ENCODE results near the gene FRYL.
"Not testable (repeated sequence)": the region's sequence is repeated elsewhere in the genome, so short reads cannot be mapped to it uniquely, and the experiment has no call there.

Gene FRYL

DNA sequence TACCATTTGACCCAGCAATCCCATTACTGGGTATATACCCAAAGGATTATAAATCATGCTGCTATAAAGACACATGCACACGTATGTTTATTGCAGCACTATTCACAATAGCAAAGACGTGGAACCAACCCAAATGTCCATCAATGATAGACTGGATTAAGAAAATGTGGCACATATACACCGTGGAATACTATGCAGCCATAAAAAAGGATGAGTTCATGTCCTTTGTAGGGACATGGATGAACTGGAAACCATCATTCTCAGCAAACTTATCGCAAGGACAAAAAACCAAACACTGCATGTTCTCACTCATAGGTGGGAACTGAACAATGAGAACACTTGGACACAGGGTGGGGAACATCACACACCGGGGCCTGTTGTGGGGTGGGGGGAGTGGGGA lies 34.9 kb downstream of the FRYL start:
- not testable (repeated sequence) for DNase-seq

DNA sequence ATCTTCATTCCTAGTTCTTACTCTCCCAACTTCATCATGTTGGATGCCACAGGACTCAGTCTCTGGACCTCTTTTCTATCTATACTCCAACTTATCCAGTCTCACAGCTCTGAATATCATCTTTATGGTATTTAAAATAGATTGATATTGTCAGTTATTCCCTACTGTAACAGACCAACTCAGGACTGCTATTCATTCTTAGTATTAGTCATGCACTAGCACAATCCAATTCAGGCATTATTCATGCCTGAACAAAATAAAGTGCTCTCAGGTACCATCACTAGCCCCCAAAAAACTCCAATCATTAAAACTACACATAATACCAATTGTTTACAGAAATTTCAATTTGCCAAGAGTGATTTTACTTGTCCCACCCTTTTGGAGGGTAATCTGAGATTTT lies 37.7 kb downstream of the FRYL start:
- DNase-seq, result no peak

DNA sequence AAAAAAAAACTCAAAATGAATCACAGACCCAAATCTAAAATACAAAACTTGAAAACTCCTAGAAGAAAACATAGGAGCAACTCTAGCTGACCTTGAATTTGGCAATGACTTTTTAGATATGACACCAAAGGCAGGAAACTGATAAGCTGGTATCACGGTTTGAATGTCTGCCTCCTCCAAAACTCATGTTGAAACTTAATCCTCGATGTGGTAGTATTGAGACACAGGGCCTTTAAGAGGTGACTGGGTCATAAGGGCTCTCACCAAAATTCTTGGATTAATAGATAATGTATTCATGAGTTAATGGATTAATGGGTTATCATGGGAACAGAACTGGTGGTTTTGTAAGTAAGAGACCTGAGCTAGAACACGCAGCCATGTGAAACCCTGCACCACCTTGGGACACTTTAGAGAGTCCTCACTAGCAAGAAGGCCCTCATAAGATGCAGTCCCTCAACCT lies 40.5 kb downstream of the FRYL start:
- no peak for DNase-seq

DNA sequence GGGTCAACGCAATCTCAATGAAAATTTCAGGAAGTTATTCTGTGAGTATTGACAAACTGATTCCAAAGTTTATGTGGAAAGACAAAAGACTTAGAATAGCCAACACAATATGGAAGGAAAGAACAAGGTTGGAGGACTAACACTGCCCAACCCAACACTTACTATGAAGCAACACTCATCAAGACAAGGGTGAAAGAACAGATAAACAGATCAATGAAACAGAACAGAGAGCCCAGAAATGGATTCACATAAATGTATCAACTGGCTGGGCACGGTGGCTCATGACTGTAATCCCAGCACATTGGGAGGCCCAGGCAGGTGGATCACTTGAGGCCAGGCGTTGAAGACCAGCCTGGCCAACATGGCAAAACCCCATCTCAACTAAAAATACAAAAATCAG lies 41.2 kb downstream of the FRYL start:
- DNase-seq, result no peak

DNA sequence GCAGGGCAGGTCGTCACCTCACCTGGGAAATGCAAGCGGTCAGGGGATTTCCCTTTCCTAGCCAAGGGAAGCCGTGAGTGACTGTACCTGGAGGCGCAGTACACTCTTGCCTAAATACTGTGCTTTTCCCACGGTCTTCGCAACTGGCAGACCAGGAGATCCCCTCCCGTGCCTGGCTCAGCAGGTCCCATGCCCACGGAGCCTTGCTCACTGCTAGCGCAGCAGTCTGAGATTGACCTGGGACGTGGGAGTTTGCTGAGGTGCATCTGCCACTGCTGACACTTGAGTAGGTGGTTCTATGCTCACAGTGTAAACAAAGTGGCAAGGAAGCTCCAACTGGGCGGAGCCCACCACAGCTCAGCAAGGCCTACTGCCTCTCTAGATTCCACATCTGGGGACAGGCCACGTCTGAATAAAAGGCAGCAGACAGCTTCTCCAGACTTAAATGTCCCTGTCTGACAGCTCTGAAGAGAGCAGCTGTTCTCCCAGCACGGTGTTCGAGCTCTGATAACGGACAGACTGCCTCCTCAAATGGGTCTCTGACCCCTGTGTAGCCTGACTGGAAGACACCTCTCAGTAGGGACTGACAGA lies 51.1 kb downstream of the FRYL start:
- not testable (repeated sequence) for DNase-seq

DNA sequence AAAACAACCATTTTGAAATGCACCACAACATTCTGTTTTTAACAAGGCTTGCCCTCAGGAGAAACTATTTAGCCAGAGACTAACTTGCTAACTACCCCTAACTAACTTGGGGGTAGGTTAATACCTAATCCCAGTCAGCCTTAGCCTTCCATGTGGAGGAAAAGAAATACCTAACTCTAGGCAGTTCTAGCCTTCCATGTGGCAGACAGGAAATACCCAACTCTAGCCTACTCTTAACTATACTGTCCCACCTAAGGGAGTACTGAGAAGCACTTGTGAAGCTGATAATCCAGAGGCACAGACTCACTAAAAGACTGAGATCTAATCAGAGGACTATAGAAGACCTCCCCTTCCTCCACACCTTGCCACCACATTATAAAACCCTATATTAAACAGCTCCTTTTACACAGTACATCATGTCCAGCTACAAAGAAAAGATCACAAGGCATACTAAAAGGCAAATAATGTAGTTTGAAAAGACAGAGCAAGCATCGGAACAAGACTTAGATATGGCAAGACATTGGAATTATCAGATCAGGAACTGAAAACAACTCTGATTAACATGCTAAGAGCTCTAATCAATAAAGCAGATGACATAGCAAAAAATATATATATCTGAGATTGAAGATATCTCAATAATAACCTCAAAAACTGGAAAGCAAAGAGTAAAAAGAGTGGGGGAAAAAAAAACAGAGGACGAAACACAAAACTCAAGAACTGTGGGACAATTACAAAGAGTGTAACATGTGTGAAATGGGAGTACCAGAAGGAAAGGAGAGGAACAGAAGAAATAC lies 52.2 kb downstream of the FRYL start:
- no peak for DNase-seq

DNA sequence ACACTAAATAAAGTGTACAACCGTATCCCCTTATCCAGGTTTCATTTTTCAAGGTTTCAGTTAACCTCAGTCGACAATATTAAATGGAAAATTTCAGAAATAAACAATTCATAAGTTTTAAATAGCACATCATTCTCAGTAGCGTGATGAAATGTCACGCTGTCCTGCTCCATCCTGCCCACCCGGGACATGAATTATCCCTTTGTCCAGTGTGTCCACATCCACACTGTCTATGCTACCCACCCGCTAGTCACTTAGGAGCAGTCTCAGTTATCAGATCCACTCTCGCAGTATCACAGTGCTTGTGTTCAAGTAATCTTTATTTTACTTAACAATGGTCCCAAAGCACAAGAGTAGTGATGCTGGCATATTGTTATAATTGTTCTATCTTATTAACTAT lies 54.7 kb downstream of the FRYL start:
- no peak for DNase-seq

DNA sequence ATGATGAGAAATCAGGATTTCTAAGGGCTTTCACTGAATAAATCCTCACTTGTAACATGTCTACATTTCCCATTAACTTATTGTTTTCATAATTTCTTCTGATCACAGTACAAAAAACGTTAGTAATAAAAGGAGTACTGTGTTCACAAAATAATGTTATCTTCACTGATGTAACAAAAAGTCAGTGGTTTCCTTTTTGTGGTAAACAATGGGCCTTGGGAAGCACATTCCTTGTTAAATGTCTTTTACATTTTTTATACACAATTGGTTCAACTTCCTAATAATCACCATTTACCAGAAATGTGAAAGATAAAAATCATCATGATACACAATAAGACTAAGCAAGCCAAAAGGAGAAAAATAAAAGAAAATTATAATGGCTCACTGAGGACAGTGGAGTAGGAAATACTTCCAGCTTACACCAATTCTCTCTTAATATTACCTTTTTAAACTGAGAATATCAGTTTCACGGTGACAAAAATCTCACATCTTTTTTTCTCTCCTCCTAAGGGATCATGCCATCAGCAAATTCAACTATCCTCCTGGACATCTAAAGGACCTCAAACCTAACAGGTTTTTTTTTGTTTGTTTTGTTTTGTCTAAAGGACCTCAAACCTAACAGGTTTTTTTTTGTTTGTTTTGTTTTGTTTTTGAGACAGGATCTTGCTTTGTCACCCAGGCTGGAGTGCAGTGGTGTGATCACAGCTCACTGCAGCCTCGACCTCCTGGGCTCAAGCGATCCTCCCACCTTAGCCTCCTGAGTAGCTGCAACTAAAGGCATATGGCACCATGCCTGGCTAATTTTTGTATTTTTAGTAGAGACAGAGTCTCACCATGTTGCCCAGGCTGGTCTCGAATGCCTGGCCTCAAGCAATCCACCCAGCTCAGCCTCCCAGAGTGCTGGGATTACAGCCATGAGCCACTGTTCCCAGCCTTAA lies 57.3 kb downstream of the FRYL start:
- DNase-seq, result peak; percentile 8

DNA sequence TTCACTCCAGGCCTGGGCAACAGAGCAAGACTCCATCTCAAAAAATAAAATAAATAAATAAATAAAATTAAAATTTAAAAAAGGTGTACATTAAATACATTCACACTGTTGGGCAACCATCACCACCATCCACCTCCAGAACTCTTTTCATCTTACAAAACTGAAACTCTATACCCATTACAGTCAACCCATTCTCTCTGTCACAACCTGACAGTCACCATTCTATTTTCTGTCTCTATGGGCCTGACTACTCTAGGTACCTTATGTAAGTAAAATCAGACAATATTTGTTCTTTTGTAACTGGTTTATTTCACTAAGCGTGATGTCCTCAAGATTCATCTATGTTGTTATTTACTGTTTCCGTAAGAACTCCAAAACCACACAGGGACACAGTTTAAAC lies 59.6 kb downstream of the FRYL start:
- no peak for DNase-seq

DNA sequence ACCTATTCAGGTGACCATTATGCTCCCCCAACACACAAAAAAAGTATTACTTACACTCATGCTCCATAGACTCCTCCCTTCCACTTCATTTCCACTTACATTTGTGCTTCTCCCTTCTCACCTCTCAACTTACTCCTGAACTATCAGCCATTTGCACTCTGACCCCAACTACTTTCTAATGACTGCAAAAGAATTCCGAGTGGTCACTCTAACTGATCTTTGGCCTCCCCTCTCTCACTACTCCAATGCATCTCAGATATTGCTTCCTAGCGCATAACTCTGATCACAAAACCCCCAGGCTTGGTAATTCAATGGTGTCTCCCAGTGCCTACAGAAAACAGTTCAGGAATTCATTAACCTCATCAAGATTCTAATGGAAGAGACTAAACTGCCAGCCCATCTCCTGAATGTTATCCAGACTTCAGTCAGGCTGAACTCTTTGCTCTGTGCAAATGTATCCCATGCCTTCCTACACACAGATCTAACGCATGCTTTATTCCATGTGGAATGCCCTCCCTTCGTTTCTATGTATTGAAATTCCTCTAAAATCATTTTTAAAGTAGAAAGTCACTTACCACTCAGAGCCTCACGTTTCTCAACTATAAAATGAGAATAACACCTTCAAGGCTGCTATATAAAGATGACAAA lies 61.1 kb downstream of the FRYL start:
- no peak for DNase-seq

DNA sequence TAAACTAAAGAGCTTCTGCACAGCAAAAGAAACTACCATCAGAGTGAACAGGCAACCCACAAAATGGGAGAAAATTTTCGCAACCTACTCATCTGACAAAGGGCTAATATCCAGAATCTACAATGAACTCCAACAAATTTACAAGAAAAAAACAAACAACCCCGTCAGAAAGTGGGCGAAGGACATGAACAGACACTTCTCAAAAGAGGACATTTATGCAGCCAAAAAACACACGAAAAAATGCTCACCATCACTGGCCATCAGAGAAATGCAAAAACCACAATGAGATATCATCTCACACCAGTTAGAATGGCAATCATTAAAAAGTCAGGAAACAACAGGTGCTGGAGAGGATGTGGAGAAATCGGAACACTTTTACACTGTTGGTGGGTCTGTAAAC lies 63.8 kb downstream of the FRYL start:
- not testable (repeated sequence) for DNase-seq

DNA sequence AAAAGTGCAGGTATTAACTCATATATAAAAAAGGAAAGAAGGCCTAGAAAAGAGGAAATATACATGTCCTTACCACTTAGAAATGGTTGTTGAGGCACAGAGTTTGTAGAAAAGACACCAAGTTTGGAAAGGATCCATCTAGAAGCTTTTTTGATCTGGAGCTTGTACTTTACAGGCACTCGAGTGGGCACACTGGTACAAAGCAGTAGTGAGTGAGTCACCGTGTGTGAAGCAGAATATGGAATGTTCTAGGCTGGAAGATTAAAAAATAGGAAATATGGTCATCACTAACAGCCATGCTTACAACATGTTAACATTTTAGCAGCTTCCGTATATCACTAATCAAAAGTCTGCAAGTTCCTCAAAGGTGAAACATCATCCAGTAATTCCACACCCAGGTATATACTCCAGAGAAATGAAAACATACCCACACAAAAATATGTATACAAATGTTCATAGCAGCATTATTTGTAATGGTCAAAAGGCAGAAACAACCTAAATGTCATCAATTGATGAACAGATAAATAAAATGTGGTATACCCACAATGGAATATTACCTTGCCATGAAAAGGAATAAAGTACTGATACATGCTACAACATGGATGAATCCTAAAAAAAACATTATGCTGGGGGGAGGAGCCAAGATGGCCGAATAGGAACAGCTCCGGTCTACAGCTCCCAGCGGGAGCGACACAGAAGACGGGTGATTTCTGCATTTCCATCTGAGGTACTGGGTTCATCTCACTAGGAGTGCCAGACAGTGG lies 69.5 kb downstream of the FRYL start:
- DNase-seq, result peak; percentile 9

DNA sequence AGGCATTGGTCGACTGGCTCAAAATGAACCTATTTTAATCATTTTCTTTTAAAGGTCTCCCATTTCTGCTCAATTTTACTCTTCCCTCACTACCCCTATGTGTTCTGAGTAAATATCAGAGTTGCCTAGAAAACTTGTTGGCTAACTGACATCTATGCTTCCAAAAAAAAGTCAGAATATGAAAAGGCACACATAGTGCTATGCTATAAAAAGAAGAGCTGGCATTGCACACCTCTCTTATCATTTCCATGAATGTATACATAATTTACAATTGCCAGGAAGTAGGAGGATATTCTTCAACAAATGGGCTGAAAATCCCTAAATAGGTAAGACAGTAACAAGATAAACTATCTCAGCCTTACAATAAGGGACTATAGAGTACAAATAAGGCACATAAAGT lies 70.2 kb downstream of the FRYL start:
- DNase-seq, result no peak

DNA sequence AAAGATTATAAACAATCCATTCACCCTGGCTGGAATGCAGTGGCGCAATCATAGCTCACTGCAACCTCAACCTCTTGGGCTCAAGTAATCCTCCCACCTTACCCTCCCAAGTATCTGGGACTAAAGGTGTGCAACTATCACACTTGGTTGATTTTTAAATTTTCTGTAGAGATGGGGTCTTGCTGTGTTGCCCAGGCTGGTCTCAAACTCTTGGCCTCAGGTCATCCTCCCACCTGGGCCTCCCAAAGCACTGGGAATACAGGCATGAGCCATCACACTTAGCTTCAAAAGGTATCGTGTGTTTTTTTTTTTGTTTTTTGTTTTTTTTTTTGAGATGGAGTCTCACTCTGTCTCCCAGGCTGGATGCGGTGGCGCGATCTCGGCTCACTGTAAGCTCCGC lies 71.5 kb downstream of the FRYL start:
- no peak for DNase-seq

DNA sequence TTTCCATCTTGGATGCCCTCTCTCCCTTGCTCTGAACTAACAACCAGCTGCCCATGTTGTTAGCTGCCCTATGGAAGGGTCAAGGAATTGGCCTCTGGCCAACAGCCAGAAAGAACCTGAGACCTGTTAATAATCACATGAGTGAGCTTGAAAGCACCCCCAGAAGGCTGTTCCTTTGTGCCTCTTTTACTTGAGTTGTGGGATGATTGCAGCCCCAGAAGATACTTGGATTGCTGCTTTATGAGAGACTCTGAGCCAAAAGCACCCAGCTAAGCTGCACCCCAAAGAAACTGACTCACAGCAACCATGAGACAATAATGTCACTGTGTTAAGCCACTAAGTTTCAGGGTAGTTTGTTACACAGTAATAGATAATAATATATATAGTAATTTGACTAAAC lies 73.3 kb downstream of the FRYL start:
- no peak for DNase-seq

DNA sequence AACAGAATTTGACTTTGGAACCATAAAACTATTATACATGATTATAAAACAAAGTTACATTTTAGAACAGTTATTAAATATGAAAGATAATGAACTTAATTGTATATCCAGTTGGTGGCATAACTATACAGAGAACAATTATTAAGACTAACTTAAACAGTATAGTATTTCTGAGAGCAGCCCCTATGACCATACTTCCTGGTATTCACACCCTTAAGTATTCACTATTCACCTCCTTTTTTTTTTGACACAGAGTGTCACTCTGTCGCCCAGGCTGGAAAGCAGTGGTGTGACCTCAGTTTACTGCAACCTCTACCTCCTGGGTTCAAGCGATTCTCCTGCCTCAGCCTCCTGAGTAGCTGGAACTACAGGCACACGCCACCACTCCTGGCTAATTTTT lies 74.5 kb downstream of the FRYL start:
- DNase-seq, result no peak

DNA sequence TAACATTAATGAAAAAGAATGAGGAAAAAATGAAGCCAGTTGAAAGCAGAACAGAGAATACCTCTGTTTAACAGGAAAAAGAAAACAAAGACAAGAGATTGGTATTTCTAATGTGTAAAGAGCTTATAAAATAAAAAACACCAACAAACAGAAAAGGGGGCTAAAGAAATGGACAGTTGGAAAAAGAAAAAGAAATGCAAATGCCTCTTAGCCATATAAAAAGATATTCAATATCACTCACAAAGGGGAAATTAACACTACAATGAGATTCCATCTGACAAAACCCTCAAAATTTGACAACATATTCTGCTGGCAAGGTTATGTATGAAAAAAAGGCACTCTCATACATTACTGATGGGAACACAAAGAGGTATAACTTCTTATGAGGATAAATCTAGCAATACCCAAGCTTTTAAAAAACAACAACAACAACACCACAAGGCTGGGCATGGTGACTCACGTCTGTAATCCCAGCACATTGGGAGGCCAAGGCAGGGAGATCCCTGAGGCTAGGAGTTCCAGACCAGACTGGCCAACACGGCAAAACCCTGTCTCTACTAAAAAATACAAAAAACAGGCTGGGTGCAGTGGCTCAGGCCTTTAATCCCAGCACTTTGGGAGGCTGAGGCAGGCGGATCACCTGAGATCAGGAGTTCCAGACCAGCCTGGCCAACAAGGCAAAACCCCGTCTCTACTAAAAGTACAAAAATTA lies 75.8 kb downstream of the FRYL start:
- DNase-seq, result no peak

DNA sequence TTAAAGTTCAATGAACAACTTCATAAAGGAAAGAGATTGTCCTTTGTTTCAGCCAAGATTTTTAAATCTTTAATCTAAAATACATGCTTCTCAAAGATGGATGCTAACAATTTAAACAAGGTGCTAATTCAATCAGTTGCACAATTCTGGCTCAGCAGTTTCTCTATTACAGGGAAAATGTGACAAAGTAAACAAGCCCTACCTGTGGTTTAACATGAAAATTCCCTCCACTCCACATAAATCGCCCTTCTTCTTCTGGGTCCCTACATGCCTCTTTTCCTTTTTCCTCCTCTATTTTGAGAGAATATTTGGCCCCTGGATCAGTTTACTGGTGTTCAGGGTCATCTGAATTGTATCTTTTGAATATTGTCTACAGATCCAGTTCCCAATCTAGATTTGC lies 80.6 kb downstream of the FRYL start:
- no peak for DNase-seq

DNA sequence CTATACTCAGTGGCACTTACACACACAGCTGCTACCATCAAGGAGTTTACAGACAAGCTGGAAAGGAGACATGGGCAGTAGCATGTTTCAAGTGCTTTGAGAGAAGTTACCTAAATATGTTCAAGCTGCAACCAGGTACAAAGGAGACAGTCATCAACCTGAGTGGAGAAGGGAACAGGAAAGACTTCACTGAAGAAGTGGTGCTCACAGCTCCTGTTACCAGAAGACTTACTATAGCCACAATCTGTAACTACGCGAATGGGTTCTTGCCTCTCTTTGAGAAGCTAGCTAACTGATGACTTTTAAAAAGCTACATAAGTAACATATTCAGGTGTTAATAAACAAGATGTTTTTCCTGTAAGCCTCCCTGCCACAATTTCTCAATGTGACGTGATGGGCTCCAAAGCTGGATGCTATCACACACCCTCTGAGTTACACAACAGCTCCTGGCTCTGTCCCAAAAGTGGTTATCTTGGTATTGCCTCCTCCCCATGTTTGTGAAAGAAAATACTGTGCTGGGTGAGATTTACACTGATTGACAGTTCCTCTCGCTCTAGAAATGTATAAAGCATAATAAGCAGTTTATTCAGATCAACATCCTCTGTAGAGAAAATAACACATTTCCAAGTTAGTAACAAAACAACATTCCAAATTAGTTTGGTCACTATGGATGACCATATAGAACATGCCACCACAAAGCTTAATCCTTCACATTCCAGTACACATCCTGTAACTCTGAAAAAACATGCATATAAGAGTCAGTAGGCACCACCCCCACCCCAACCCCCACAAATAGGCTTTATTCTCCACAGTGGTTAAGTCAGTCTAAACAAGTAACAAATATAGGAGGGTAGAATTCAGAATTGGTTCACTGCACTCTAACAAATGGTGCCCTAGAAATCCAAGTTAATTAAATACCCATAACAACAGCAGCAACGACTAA lies 81.8 kb downstream of the FRYL start:
- peak; percentile 93 for DNase-seq

DNA sequence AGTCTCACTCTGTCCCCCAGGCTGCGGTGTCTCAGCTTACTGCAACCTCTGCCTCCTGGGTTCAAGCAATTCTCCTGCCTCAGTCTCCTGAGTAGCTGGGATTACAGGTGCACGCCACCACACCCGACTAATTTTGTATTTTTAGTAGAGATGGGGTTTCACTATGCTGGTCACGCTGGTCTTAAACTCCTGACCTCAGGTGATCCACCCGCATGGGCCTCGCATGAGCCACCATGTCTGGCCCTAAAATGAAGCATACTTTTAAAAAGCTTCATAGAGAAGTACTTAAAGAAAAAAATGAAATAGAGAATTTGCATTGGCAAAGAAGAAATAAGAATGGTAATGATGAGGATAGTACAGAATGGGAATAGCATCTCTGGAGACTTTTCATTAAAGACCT lies 82.6 kb downstream of the FRYL start:
- not testable (repeated sequence) for DNase-seq
